Activated gamma-delta T cell treated with anti-CD3 and anti-CD28 coated beads, Interleukin-2, amount 50 U/mL, for 16 hours (primary cell): ENCODE results near the gene MAML3.
A peak's percentile ranks its signal among the peaks of the same experiment; 100 is the strongest.

ENCODE experiments used
- DNase-seq: peaks from one replicate; pipeline ENCODE4 v3.0.0-alpha.2; 2020; ENCODE audit warnings: low read depth

MAML3 gene

GRCh38 chr4:140071806-140072205 is 82.2 kb downstream of the MAML3 start:
- peak; percentile 51 for DNase-seq

- no peak for DNase-seq
These were observed 83.0 kb downstream of the MAML3 start for GRCh38 chr4:140070973-140071372.

GRCh38 chr4:140070366-140070765 is 83.6 kb downstream of the MAML3 start:
- DNase-seq: no peak

GRCh38 chr4:140069066-140069465 is 84.9 kb downstream of the MAML3 start:
- DNase-seq: no peak

- no peak for DNase-seq
These were observed 85.7 kb downstream of the MAML3 start for GRCh38 chr4:140068271-140068670.

GRCh38 chr4:140066031-140066930 is 87.7 kb downstream of the MAML3 start:
- DNase-seq: no peak

- no peak for DNase-seq
These were observed 88.6 kb downstream of the MAML3 start for GRCh38 chr4:140065393-140065792.

- no peak for DNase-seq
These were observed 92.2 kb downstream of the MAML3 start for GRCh38 chr4:140061659-140062289.

GRCh38 chr4:140061194-140061593 is 92.8 kb downstream of the MAML3 start:
- DNase-seq: no peak

- no peak for DNase-seq
These were observed 94.8 kb downstream of the MAML3 start for GRCh38 chr4:140059159-140059558.

- no peak for DNase-seq
These were observed 96.3 kb downstream of the MAML3 start for GRCh38 chr4:140057701-140058100.

GRCh38 chr4:140056015-140056414 is 98.0 kb downstream of the MAML3 start:
- DNase-seq: no peak

- no peak for DNase-seq
These were observed 99.1 kb downstream of the MAML3 start for GRCh38 chr4:140054861-140055260.

- DNase-seq: no peak
These were observed 100.8 kb downstream of the MAML3 start for GRCh38 chr4:140053185-140053584.

GRCh38 chr4:140052050-140052449 is 101.9 kb downstream of the MAML3 start:
- no peak for DNase-seq

- no peak for DNase-seq
These were observed 103.9 kb downstream of the MAML3 start for GRCh38 chr4:140049849-140050637.

GRCh38 chr4:140049024-140049848 is 104.7 kb downstream of the MAML3 start:
- DNase-seq: no peak

- no peak for DNase-seq
These were observed 105.5 kb downstream of the MAML3 start for GRCh38 chr4:140048419-140048995.

- DNase-seq: no peak
These were observed 106.2 kb downstream of the MAML3 start for GRCh38 chr4:140047786-140048185.

- no peak for DNase-seq
These were observed 106.9 kb downstream of the MAML3 start for GRCh38 chr4:140047017-140047640.

GRCh38 chr4:140046543-140046942 is 107.4 kb downstream of the MAML3 start:
- no peak for DNase-seq
